ENCODE results near the gene PKP3.
"Not testable (repeated sequence)": the region's sequence is repeated elsewhere in the genome, so short reads cannot be mapped to it uniquely, and the experiment has no call there.

The PKP3 gene

DNA sequence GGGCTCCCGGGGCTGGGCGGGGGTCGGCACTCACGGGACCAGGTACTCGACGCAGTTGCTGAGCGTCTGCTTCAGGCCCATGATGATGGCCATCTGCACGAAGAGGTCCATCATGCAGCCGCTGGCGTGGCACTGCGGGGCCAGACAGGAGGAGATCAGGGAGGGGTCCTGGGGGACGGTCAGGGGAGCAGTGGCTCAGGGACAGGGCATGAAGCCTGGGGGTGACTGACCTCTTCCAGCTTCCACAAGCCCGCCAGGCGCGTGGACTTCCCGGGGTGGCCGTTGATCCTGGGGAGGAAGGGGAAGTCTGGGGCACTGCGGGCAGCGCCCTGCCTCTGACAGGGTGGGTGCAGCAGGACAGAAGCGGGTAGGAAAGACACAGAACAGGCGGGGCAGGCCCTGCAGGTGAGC, 26.9 kb downstream of the PKP3 start:
- H3K79me2 ChIP-seq (ENCODE audit: insufficient read depth, low read length), result no peaks in the 10 kb centered on the region
- H3K9ac ChIP-seq (ENCODE audit: low read length), result no peak overlapping the region
- no peaks in the 10 kb centered on the region for H3K27me3 ChIP-seq (ENCODE audit: low read length)
- H3K9me2 ChIP-seq (replicated peaks; ENCODE audit: insufficient read depth, low read length), result no peaks in the 10 kb centered on the region
- no peaks in the 10 kb centered on the region for H3K36me3 ChIP-seq (ENCODE audit: low read length)
- H3F3A ChIP-seq (ENCODE audit: insufficient read depth), result no peaks in the 10 kb centered on the region
- H3K27ac ChIP-seq (ENCODE audit: low read depth, low read length), result no peak overlapping the region
- H3K4me3 ChIP-seq (ENCODE audit: insufficient read depth, low read length, poor library complexity, severe bottlenecking), result no peak overlapping the region
- H3K4me2 ChIP-seq (ENCODE audit: low read depth, low read length, poor library complexity, severe bottlenecking), result no peak overlapping the region
- no peak overlapping the region for H2AFZ ChIP-seq (ENCODE audit: low read depth, low read length, severe bottlenecking)
- TF ChIP-seq EZH2phosphoT487 (conservative IDR thresholded peaks at IDR 0.05; ENCODE audit: low read length), result no peak
- TF ChIP-seq, protein P1, sequence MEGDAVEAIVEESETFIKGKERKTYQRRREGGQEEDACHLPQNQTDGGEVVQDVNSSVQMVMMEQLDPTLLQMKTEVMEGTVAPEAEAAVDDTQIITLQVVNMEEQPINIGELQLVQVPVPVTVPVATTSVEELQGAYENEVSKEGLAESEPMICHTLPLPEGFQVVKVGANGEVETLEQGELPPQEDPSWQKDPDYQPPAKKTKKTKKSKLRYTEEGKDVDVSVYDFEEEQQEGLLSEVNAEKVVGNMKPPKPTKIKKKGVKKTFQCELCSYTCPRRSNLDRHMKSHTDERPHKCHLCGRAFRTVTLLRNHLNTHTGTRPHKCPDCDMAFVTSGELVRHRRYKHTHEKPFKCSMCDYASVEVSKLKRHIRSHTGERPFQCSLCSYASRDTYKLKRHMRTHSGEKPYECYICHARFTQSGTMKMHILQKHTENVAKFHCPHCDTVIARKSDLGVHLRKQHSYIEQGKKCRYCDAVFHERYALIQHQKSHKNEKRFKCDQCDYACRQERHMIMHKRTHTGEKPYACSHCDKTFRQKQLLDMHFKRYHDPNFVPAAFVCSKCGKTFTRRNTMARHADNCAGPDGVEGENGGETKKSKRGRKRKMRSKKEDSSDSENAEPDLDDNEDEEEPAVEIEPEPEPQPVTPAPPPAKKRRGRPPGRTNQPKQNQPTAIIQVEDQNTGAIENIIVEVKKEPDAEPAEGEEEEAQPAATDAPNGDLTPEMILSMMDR (IDR thresholded peaks at IDR 0.05; ENCODE audit: insufficient read depth, low read length, poor library complexity, severe bottlenecking), result no peak
- no peaks in the 10 kb centered on the region for H4K20me1 ChIP-seq (ENCODE audit: low read depth, low read length)
- no peaks in the 10 kb centered on the region for H3K9me3 ChIP-seq (ENCODE audit: insufficient read depth, low read length)

DNA sequence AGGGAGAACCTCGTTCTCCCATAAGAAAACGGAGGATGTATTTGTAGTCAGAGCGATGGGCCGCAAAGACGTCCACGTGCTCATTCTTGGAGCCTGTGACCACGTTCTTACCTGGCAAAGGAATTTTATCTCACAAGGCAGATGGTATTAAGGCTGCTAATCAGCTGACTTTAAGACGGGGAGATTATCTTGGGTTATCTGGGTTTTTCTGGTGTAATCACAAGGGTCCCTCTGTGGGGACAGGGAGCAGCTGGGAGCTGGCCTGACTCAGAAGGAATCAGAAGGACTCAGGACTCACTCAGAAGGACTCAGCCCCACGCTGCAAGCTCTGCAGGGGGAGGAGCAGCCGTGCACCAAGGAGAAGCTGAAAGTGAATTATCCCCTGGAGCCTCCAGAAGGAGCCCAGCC, 28.2 kb downstream of the PKP3 start:
- H3K9me2 ChIP-seq (replicated peaks; ENCODE audit: insufficient read depth, low read length), result no peaks in the 10 kb centered on the region
- no peaks in the 10 kb centered on the region for H3K9me3 ChIP-seq (ENCODE audit: insufficient read depth, low read length)
- H3F3A ChIP-seq (ENCODE audit: insufficient read depth), result no peaks in the 10 kb centered on the region
- TF ChIP-seq, protein P1 (IDR thresholded peaks at IDR 0.05; ENCODE audit: insufficient read depth, low read length, poor library complexity, severe bottlenecking), result no peak
- no peak for TF ChIP-seq EZH2phosphoT487 (conservative IDR thresholded peaks at IDR 0.05; ENCODE audit: low read length)
- H3K36me3 ChIP-seq (ENCODE audit: low read length), result no peaks in the 10 kb centered on the region
- no peaks in the 10 kb centered on the region for H3K79me2 ChIP-seq (ENCODE audit: insufficient read depth, low read length)
- no peak overlapping the region for H2AFZ ChIP-seq (ENCODE audit: low read depth, low read length, severe bottlenecking)
- no peaks in the 10 kb centered on the region for H3K27me3 ChIP-seq (ENCODE audit: low read length)
- no peak overlapping the region for H3K27ac ChIP-seq (ENCODE audit: low read depth, low read length)
- H4K20me1 ChIP-seq (ENCODE audit: low read depth, low read length), result no peaks in the 10 kb centered on the region
- H3K9ac ChIP-seq (ENCODE audit: low read length), result no peak overlapping the region
- no peak overlapping the region for H3K4me2 ChIP-seq (ENCODE audit: low read depth, low read length, poor library complexity, severe bottlenecking)
- no peak overlapping the region for H3K4me3 ChIP-seq (ENCODE audit: insufficient read depth, low read length, poor library complexity, severe bottlenecking)

GRCh38 chr11:424232-424631, 30.2 kb downstream of the PKP3 start:
- no peaks in the 10 kb centered on the region for H3K9me3 ChIP-seq (ENCODE audit: insufficient read depth, low read length)
- no peaks in the 10 kb centered on the region for H3F3A ChIP-seq (ENCODE audit: insufficient read depth)
- no peaks in the 10 kb centered on the region for H3K79me2 ChIP-seq (ENCODE audit: insufficient read depth, low read length)
- H3K36me3 ChIP-seq (ENCODE audit: low read length), result no peaks in the 10 kb centered on the region
- H3K9ac ChIP-seq (ENCODE audit: low read length), result no peak overlapping the region
- no peaks in the 10 kb centered on the region for H3K9me2 ChIP-seq (replicated peaks; ENCODE audit: insufficient read depth, low read length)
- no peaks in the 10 kb centered on the region for H4K20me1 ChIP-seq (ENCODE audit: low read depth, low read length)
- no peak overlapping the region for H3K4me3 ChIP-seq (ENCODE audit: insufficient read depth, low read length, poor library complexity, severe bottlenecking)
- H3K4me2 ChIP-seq (ENCODE audit: low read depth, low read length, poor library complexity, severe bottlenecking), result no peak overlapping the region
- H3K27ac ChIP-seq (ENCODE audit: low read depth, low read length), result no peak overlapping the region
- H2AFZ ChIP-seq (ENCODE audit: low read depth, low read length, severe bottlenecking), result no peak overlapping the region
- TF ChIP-seq EZH2phosphoT487 (conservative IDR thresholded peaks at IDR 0.05; ENCODE audit: low read length), result no peak
- TF ChIP-seq, protein P1 (IDR thresholded peaks at IDR 0.05; ENCODE audit: insufficient read depth, low read length, poor library complexity, severe bottlenecking), result no peak
- H3K27me3 ChIP-seq (ENCODE audit: low read length), result no peaks in the 10 kb centered on the region

- not testable (repeated sequence) for H3K9me3 ChIP-seq (ENCODE audit: insufficient read depth, low read length); H3K27ac ChIP-seq (ENCODE audit: low read depth, low read length); H4K20me1 ChIP-seq (ENCODE audit: low read depth, low read length); H3K79me2 ChIP-seq (ENCODE audit: insufficient read depth, low read length); H3K27me3 ChIP-seq (ENCODE audit: low read length); H3K4me2 ChIP-seq (ENCODE audit: low read depth, low read length, poor library complexity, severe bottlenecking); H3F3A ChIP-seq (ENCODE audit: insufficient read depth); H2AFZ ChIP-seq (ENCODE audit: low read depth, low read length, severe bottlenecking); H3K9me2 ChIP-seq (replicated peaks; ENCODE audit: insufficient read depth, low read length); H3K9ac ChIP-seq (ENCODE audit: low read length); H3K36me3 ChIP-seq (ENCODE audit: low read length); H3K4me3 ChIP-seq (ENCODE audit: insufficient read depth, low read length, poor library complexity, severe bottlenecking)
Measured at GRCh38 chr11:424766-425165, 30.8 kb downstream of the PKP3 start.

Data from SU-DHL-6 (cell line).